ENCODE data around the gene VAV3.

Gene VAV3

GRCh38 chr1:107830075-107830474 lies 134.9 kb downstream of the VAV3 start:
- no peak for TF ChIP-seq CTCF (conservative IDR thresholded peaks at IDR 0.05; ENCODE audit: control insufficient read depth, insufficient read depth, low read depth, low read length)
- DNase-seq (ENCODE audit: low read depth) = no peak
- no peak overlapping the region for H3K4me3 ChIP-seq (ENCODE audit: control insufficient read depth, low read depth, low read length)

- H3K4me3 ChIP-seq (ENCODE audit: control insufficient read depth, low read depth, low read length) = no peak overlapping the region
- no peak for TF ChIP-seq CTCF (conservative IDR thresholded peaks at IDR 0.05; ENCODE audit: control insufficient read depth, insufficient read depth, low read depth, low read length)
- DNase-seq (ENCODE audit: low read depth) = no peak
Measured at GRCh38 chr1:107829036-107829770, 135.8 kb downstream of the VAV3 start.

GRCh38 chr1:107824946-107825345 lies 140.0 kb downstream of the VAV3 start:
- DNase-seq (ENCODE audit: low read depth) = no peak
- TF ChIP-seq CTCF (conservative IDR thresholded peaks at IDR 0.05; ENCODE audit: control insufficient read depth, insufficient read depth, low read depth, low read length) = no peak
- H3K4me3 ChIP-seq (ENCODE audit: control insufficient read depth, low read depth, low read length) = no peak overlapping the region

- TF ChIP-seq CTCF (conservative IDR thresholded peaks at IDR 0.05; ENCODE audit: control insufficient read depth, insufficient read depth, low read depth, low read length) = no peak
- peak; percentile 3 for DNase-seq (ENCODE audit: low read depth)
- no peak overlapping the region for H3K4me3 ChIP-seq (ENCODE audit: control insufficient read depth, low read depth, low read length)
Measured at GRCh38 chr1:107821340-107821739, 143.6 kb downstream of the VAV3 start.

- DNase-seq (ENCODE audit: low read depth) = peak; percentile 30
Measured at GRCh38 chr1:107820801-107821200, 144.2 kb downstream of the VAV3 start.

GRCh38 chr1:107817935-107818334 lies 147.0 kb downstream of the VAV3 start:
- no peak for TF ChIP-seq CTCF (conservative IDR thresholded peaks at IDR 0.05; ENCODE audit: control insufficient read depth, insufficient read depth, low read depth, low read length)
- no peak for DNase-seq (ENCODE audit: low read depth)
- H3K4me3 ChIP-seq (ENCODE audit: control insufficient read depth, low read depth, low read length) = no peak overlapping the region

More at GRCh38 chr1:107820801-107821200, 144.2 kb downstream of the VAV3 start:
- no peak for TF ChIP-seq CTCF (conservative IDR thresholded peaks at IDR 0.05; ENCODE audit: control insufficient read depth, insufficient read depth, low read depth, low read length)
- H3K4me3 ChIP-seq (ENCODE audit: control insufficient read depth, low read depth, low read length) = no peak overlapping the region
